HL-60/S4 (cell line): ENCODE results near the gene B3GNT5.
"Not testable (repeated sequence)": the region's sequence is repeated elsewhere in the genome, so short reads cannot be mapped to it uniquely, and the experiment has no call there.

Experiments
- in situ Hi-C: fragments of 300-500 bp; cut with MboI; formaldehyde crosslinking; loops from 2 replicates; pipeline ENCODE4 v1.14.3; 2022; ENCODE audit warnings: low sequenced_read_pairs

Gene B3GNT5

DNA sequence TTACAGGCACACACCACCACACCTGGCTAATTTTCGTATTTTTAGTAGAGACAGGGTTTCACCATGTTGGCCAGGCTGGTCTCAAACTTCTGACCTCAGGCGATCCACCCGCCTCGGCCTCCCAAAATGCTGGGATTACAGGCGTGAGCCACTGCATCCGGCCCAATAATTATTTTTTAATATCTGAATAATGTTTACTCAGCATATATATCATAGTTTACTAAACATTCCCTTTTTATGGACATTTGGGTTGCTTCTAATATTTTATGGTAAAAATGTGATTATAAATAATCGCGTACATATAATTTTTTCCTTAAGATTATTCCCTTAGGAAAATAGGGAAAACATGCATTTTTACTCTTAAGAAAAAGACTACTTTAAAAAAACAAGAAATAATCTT is 22.8 kb upstream of the B3GNT5 start:
- in situ Hi-C loops = not testable (repeated sequence)

- in situ Hi-C loops = no loop called here
Observed at GRCh38 chr3:183230826-183231225, 22.2 kb upstream of the B3GNT5 start.

GRCh38 chr3:183233966-183234365 is 19.1 kb upstream of the B3GNT5 start:
- in situ Hi-C loops = no loop called here

DNA sequence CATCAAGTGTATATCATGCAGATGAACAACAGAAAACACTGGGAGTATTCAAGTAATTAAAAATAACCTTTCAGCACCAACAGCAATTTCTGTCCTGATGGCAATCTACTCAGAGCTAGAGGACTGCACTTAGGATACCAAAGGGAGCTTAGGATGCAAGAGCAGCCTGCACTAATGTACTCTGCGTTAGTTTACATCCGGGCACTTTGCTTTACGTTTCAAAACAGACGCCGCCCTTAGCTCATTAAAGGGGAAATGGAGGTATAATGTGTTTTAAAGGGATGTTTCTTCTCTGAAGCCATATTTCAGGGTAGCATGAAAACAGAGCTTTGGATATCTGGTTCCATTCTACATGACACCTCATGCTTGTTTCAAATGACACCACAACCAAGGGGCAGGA is 14.0 kb upstream of the B3GNT5 start:
- in situ Hi-C loops = no loop called here

DNA sequence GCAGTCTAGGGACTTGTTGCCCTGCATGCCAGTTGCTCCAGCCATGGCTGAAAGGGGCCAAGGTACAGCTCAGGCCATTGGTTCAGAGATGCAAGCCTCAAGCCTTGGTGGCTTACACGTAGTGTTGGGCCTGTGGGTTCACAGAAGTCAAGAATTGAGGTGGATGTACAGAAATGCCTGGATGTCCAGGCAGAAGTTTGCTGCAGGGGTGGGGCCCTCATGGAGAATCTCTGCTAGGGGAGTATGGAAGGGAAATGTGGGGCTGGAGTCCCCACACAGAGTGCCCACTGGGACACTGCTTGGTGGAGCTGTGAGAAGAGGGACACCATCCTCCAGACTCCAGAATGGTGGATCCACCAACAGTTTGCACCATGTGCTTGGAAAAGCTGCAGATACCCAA is 10.6 kb upstream of the B3GNT5 start:
- in situ Hi-C loops = no loop called here

GRCh38 chr3:183244219-183244618 is 8.8 kb upstream of the B3GNT5 start:
- in situ Hi-C loops = no loop called here

DNA sequence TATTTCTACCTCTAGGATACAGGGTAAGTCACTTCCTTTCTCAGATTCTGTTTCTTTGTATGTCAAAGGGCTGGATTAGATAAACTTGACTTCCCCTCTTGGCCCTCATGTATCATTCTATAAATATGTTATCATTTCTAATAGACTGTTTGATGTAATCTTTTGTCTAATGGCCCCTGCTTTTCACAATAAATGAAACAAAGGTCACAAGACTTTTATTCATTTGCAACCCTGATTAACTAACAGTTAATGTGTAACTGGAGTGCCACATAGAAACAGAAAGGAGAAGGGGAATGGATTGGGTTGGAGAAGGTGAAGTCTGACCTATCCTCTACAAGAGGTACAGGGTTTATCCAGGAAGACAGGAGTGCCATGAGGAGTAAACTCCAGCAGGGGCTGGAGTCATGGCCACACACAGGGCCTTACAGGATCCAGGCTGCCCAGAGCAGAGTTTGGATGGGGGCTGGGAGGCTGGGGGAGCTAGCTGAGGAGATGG is 8.0 kb upstream of the B3GNT5 start:
- in situ Hi-C loops = no loop called here

DNA sequence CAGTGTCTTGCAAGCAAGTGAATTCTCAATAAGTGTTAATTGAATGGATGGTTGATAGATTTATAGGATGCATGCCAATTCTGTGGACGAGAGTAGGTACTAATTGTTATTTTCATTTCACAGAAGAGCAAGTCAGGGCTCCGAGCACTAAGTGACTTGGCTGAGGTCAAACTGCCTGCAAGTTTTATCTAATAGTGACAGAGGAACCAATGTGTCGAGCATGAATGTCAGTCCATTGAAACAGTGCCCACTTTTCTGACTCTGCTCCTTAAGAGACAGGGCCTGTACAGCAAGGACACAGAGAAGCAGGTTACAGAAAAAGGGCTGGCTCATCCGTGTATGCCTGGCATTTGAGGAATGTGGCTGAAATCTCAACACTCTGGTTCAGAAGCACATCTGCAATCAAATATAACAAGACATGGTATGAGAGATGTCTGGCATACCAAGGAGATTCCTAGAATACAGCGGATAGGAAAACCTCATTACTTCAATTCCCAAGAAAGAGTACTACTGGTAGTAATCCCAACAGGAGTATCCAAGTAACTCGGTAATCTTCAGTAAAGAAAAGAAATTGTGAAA is 6.0 kb upstream of the B3GNT5 start:
- in situ Hi-C loops = no loop called here

DNA sequence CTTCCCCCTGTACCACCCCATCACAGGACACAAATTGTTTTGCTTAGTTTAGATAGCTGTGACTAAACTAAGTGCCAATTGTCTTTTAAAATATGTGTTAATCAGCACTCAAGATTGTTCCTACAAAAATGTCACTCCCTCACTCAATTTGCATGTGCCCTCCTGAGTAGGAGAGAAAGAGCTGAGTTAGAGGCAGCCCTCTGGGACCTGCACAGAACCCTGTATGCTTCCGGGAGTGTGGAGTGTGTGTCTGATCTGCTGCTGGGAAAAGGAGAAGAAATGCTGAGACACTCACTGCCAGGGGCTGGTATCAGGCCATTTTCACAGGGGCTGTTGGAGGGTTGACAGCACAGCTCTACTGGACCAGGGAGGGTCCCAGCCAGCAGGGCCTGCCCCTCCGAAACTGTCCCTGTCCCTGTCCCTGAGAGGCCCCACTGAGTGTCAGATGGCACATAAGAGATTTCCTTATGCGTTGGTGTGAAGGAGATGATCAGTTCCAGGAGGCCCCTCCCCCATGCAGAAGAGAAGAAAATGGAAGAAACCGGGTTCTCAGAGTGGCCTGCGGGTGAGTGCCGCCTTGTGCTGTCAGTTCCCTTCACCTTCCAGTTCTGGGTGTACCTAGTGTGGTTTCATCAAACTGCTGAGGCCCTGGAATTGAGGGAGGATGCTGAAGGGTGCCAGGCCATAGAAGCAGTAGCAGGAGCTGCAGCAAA is 3.9 kb upstream of the B3GNT5 start:
- in situ Hi-C loops = no loop called here

DNA sequence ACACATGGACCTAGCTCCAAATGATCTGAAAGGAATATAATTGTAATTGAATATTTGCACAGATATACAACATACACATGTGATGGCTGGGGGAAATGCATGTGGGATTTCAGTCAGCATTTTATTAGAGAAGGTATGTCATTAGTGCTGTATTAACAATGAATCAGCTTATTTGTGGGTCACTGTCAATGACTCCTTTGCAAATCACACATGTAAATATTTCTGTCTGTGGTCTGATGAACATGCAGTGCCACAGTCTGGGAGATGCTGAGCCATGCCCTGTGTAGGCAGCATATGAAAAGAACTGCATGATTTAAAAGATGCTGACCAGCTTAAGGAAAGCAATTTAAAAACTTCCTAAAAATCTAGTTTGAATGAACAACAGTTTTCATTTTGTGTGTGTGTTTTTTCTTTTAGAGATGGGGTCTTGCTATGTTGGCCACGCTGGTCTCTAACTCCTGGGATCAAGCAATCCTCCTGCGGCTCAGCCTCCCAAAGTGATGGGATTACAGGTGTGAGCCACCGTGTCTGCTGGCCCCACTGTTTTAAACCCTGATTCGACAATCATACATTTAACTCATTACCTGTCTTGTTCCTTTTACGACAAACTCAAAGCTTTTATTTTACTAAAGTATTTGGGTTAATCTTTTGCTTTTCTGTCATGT is 803 bp upstream of the B3GNT5 start:
- in situ Hi-C loops = no loop called here

DNA sequence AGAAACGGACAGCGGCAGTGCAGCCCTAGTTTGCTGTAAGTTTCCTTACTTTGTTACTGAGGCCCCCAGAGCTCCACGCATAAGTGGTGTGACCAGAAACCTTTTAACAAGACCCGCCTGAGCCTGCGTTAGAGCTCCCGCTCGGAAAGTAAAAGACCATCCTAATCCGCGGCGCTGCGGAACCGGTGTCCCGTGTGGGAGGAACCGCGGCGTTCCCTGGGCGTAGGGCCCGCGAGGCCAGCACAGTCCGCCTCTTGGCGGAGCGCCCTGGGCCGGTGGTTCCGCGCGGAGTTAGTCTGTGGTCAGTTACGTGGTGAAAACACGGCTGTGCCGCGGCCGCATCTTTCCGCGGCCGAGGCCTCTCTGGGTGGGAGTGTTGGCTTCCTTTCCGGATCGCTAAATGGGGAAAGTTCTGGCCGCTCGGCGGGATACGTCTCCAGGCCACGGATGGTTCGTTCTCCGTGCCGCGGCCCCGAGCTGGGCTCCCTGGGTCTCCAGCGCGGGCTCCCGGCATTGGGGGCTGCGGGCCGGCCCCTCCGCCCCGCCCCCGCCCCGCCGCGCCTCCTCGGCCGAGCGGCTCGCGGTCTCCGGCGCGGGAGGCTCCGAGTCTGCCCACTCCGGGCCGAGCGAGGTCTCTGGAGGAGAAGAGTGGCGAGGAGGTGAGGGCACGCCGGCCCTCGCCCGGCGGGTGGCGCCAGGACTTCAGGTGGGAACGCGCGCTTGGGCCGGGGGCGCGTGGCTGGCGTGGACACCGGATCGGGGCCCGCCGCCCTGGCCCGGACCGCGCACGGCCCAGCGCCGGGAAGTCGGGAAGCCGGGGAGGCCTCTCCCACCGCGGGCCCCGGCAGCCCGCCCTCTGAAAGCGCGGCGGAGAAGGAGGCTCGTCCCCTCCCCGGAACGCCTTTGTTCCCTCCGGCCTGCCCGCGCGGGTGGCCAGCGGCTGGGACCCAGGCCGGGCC is 754 bp downstream of the B3GNT5 start:
- in situ Hi-C loops = no loop called here

DNA sequence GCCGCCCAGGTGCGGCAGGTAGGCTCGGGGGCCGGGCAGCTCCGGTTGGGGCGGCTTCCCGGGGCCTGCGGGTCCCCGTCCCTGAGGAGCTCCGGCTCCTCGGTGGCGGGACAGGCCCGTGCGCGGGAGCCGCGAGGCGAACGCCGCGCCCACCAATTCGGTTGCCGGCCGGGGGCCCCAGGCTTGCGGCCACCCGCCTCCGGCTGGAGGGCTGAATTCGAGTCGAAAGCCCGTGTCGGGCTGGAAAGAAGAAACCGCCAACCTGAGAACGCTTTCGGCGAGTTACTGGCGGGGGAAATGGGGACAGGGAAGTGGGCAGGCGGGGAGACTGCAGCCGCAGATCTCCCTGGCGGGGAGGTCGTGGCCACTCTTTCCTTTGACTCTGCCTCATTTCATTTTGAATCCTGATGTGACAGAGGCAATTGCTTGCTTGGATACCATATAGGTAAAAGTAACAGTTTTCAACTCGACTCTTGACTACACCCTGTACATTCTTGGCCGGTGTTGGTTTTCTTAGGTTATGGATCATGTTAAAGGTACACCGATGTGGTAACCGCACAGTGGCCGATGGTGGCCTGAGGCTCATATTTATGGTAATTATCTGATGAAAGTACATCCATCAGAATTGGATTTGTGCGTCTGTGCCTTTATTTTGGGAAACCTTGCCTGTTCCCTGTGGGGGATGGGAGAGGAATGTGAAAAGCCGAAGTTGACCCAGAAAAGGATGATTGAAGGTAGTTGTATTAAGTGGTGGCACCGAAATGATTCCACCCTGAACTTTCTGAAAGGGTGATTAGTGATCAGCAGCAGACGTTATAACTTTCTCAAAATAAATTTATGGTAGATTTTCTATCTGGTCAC is 1.7 kb downstream of the B3GNT5 start:
- in situ Hi-C loops = no loop called here

- in situ Hi-C loops = no loop called here
Observed at GRCh38 chr3:183255348-183255730, 2.3 kb downstream of the B3GNT5 start.

DNA sequence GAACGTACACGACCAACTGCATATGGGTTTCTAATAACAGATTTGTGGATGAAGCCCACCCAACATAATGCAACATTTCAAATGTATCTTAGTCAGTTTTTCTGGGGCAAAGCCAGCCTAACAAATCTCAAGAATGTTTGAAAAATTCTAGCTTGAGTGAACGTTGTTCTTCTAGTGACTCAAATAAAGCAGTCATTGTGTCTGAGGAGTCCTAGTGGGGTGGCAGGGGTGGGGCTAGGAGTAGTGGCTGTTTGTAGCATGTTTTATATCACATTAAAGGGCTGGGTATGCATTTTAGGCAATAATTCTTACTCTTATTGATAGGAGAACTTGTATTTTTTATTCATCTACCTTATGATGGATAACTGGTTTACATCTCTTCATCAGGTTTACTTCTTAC is 6.0 kb downstream of the B3GNT5 start:
- in situ Hi-C loops = no loop called here

- in situ Hi-C loops = no loop called here
Observed at GRCh38 chr3:183259621-183260020, 6.6 kb downstream of the B3GNT5 start.

DNA sequence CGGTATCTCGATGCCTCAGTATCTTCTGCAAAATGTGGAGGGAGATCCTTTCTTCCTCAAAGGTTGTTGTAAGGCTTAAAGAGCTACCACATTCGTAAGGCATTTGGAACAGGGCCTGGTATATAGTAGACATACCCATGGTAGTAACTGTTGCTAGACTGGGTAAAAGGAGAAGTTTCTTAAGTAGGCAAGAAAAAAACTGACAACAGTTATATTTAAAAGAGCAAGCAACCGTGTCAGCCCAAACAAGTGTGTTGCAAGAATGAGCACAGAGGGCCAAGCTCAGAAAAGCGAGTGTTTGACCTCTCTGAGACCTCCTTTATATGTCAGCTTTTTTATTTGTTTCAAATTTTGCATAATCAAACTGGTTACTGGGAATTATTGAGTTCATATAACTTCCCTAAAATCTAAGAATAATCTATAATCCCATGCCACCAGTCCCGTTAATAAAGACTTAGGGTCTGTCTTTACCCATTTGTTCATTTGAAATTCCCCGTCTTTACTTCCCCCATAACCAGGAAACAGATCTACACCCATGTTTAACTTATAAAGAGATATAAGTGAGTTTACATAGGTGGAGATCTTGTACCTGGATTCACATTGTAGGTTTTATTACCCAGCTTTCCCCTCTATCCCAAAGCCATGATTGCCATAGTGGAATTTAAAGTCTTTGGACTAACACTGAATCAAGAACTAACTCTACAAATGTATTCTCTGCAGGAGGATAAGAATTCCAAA is 7.3 kb downstream of the B3GNT5 start:
- in situ Hi-C loops = no loop called here

GRCh38 chr3:183261151-183261724 is 8.2 kb downstream of the B3GNT5 start:
- in situ Hi-C loops = no loop called here

DNA sequence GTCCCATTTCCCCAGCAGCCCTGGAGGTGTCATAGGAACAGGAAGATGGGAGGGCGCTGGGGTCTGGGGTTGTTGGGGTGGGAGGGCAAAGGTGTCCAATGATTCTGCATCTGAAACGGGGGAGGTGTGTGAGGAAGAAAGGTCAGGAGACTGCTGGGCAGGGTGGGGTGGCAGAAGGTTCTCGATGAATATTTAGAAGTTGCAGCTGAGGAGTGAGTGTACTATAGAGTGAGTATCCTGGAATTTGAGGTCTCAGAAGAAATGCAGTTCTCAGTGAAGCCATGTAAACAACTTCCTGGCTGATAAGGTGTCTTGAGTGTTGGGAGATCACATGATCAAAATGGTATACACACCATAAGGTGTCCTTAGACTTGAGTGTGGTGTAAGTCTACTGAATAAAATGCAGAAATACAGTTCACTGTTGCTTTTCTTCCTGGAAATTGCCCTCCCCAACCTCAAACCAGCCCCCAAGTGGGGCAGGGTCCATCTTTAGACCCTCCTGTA is 9.9 kb downstream of the B3GNT5 start:
- in situ Hi-C loops = no loop called here

GRCh38 chr3:183264268-183264667 is 11.2 kb downstream of the B3GNT5 start:
- in situ Hi-C loops = no loop called here
